Retinal pigment epithelial cell (primary cell): Measurements from ENCODE around the gene LRFN2.

Experiments used
- DNase-seq: peaks from one replicate; pipeline ENCODE4 v3.0.0-alpha.2; 2010; ENCODE audit warnings: low read depth
- H3K4me3 ChIP-seq: 2 replicates; pipeline ENCODE4 v1.5.1; 2011; ENCODE audit warnings: mild to moderate bottlenecking, low read length, control low read depth, moderate library complexity
- TF ChIP-seq, protein P1 (sequence below): conservative IDR thresholded peaks from 2 replicates; pipeline ENCODE4 v1.5.1; 2011; ENCODE audit warnings: low read depth, low read length, control low read depth, inconsistent platforms

Gene LRFN2

DNA sequence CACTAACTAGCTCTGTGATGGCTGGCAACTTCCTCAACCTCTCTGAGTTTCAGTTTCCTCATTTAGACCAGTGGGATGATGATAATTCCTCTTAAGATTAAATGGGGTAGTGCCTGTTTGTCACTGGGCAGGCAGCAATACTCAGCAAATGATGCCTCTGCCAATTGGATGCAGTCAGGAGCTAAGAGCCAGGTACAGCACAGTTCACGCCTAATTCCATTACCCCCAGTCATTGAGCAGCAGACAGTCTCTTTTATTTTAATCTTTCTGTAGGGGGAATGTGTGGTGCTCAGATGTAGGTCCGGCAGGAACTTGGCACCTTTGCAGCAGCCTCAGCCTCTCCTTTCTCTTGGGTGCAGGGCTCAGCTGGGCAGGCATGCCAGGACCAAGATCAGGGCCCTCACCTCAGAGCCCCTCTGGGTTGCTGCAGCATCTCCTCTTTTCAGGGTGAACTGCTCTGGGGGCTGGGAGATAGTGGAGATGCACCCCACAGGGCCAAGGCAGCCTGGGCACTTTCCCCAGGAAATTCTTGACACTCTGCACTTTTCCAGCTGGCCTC lies 243.8 kb downstream of the LRFN2 start:
- no peak overlapping the region for H3K4me3 ChIP-seq
- TF ChIP-seq, protein P1, sequence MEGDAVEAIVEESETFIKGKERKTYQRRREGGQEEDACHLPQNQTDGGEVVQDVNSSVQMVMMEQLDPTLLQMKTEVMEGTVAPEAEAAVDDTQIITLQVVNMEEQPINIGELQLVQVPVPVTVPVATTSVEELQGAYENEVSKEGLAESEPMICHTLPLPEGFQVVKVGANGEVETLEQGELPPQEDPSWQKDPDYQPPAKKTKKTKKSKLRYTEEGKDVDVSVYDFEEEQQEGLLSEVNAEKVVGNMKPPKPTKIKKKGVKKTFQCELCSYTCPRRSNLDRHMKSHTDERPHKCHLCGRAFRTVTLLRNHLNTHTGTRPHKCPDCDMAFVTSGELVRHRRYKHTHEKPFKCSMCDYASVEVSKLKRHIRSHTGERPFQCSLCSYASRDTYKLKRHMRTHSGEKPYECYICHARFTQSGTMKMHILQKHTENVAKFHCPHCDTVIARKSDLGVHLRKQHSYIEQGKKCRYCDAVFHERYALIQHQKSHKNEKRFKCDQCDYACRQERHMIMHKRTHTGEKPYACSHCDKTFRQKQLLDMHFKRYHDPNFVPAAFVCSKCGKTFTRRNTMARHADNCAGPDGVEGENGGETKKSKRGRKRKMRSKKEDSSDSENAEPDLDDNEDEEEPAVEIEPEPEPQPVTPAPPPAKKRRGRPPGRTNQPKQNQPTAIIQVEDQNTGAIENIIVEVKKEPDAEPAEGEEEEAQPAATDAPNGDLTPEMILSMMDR = no peak
- DNase-seq = no peak

DNA sequence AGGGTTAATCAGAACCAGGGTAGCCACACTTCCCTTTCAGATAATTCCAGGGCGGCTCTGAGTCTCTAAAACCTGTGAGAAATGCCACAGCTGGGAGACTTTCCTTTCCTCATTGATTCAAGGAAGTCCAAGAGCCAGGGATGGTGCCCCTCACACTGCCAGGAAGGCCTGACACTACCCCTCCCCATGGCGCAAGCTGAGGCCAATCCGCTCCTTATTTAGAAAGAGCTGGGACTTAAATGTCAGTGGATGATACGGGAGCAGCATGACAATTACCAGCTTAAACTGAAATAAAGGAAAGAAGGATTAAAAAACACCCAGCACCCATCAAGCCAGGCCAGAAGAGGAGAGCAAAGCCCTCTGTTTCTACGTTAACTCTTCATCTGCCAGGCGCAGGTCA lies 244.4 kb downstream of the LRFN2 start:
- TF ChIP-seq, protein P1 = no peak
- no peak for DNase-seq
- no peak overlapping the region for H3K4me3 ChIP-seq

DNA sequence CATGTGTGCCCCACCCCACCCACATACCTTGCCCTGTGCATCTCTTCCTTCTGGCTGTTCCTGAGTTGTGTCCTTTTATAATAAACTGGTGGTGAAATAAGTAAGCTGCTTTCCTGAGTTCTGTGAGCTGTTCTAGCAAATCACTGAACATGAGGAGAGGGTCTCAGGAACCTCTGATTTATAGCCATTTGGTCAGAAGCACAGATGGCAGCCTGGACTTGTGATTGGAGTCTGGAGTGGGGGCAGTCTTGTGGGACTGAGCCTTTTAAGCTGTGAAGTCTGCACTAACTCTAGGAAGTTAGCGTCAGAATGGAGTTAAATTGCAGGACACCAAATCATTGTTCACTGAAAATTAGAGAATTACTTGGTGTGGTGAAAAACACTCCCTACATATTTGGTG lies 245.4 kb downstream of the LRFN2 start:
- TF ChIP-seq, protein P1 = no peak
- no peak overlapping the region for H3K4me3 ChIP-seq
- no peak for DNase-seq
